M059J (cell line): ENCODE results near the gene ABCA5. TPM values are rescaled to one million over a fixed set of nuclear protein-coding genes. Genes with fewer than 3 reads are reported as not detected.

ENCODE experiments used
- DNase-seq: peaks from one replicate; pipeline ENCODE4 v3.0.0-alpha.2; 2012; ENCODE audit warnings: low read depth
- total RNA-seq: library from RNA; depleted of rRNA; stranded (reverse); fragments of >200 nt; shearing (Covaris generic); gene quantifications from 2 replicates; pipeline ENCODE4 v1.2.3, GENCODE V29; 2014; rRNA removed

The ABCA5 gene
- total RNA-seq, result 0.05 TPM in 1 of 2 replicates, not detected in the other

- DNase-seq, result peak; percentile 5
Measured at GRCh38 chr17:69327060-69327831, at the start of gene ABCA5. Gene ABCA5 (minus strand): TSS chr17:69327133. CDS start chr17:69314415, 12,718 bp downstream.

GRCh38 chr17:69375229-69375628, 48.3 kb upstream of the ABCA5 start:
- no peak for DNase-seq

- no peak for DNase-seq
Measured at GRCh38 chr17:69373069-69373468, 46.1 kb upstream of the ABCA5 start.

GRCh38 chr17:69367298-69367697, 40.4 kb upstream of the ABCA5 start:
- no peak for DNase-seq

- no peak for DNase-seq
Measured at GRCh38 chr17:69363488-69364210, 36.7 kb upstream of the ABCA5 start.

- DNase-seq, result no peak
Measured at GRCh38 chr17:69361156-69361555, 34.2 kb upstream of the ABCA5 start.

GRCh38 chr17:69358688-69359596, 32.0 kb upstream of the ABCA5 start:
- no peak for DNase-seq

- no peak for DNase-seq
Measured at GRCh38 chr17:69357701-69358100, 30.8 kb upstream of the ABCA5 start.

GRCh38 chr17:69356625-69357024, 29.7 kb upstream of the ABCA5 start:
- no peak for DNase-seq

GRCh38 chr17:69350911-69351310, 24.0 kb upstream of the ABCA5 start:
- DNase-seq, result no peak

- DNase-seq, result no peak
Measured at GRCh38 chr17:69348429-69348828, 21.5 kb upstream of the ABCA5 start.

GRCh38 chr17:69346766-69347165, 19.8 kb upstream of the ABCA5 start:
- DNase-seq, result no peak

GRCh38 chr17:69344939-69345338, 18.0 kb upstream of the ABCA5 start:
- no peak for DNase-seq

- DNase-seq, result no peak
Measured at GRCh38 chr17:69342896-69343644, 16.1 kb upstream of the ABCA5 start.

GRCh38 chr17:69339937-69340336, 13.0 kb upstream of the ABCA5 start:
- no peak for DNase-seq

GRCh38 chr17:69336996-69337395, 10.1 kb upstream of the ABCA5 start:
- DNase-seq, result no peak

- no peak for DNase-seq
Measured at GRCh38 chr17:69336580-69336979, 9.6 kb upstream of the ABCA5 start.

- DNase-seq, result no peak
Measured at GRCh38 chr17:69335058-69335457, 8.1 kb upstream of the ABCA5 start.

- no peak for DNase-seq
Measured at GRCh38 chr17:69333561-69333960, 6.6 kb upstream of the ABCA5 start.

GRCh38 chr17:69331756-69332155, 4.8 kb upstream of the ABCA5 start:
- DNase-seq, result no peak

GRCh38 chr17:69326377-69327059, 415 bp downstream of the ABCA5 start:
- DNase-seq, result no peak
